GM12878 (cell line): ENCODE measurements around the gene TMEM135.

ENCODE experiments used
- CREB1 ChIP-seq: IDR thresholded peaks from 2 replicates; pipeline ENCODE4 v1.6.1; 2012; ENCODE audit warnings: low read depth, mild to moderate bottlenecking, inconsistent platforms
- CTCF ChIP-seq, 3 experiments: IDR thresholded peaks in 2 of 3; conservative IDR thresholded peaks in 1 of 3; 2 replicates each; pipeline ENCODE4 v1.5.1; 2011; ENCODE audit warnings: low read depth in 3 of 3, low read length in 3 of 3, mild to moderate bottlenecking in 3 of 3, control low read depth in 2 of 3, moderate library complexity in 2 of 3, inconsistent platforms in 1 of 3, mixed read lengths in 1 of 3; ENCODE audit not compliant: control insufficient read depth in 2 of 3, insufficient read depth in 1 of 3; ENCODE audit errors: extremely low read depth in 1 of 3
- GABPA ChIP-seq: IDR thresholded peaks from 2 replicates; pipeline ENCODE4 v1.6.1; 2014; ENCODE audit warnings: antibody characterized with exemption, low read depth, mild to moderate bottlenecking, inconsistent platforms
- IRF4 ChIP-seq: IDR thresholded peaks from 2 replicates; pipeline ENCODE4 v1.6.1; 2011; ENCODE audit warnings: low read depth, low read length
- JUNB ChIP-seq: IDR thresholded peaks from 2 replicates; pipeline ENCODE4 v1.6.1; 2016; ENCODE audit warnings: antibody characterized with exemption, mild to moderate bottlenecking
- MXI1 ChIP-seq: fragments of 150-350 bp; IDR thresholded peaks from 2 replicates; pipeline ENCODE4 v1.6.1; 2011; ENCODE audit warnings: low read depth, mild to moderate bottlenecking, inconsistent platforms, low read length, improper control_type of control experiment
- MYC ChIP-seq: IDR thresholded peaks from 2 replicates; pipeline ENCODE4 v1.6.1; 2011; ENCODE audit warnings: mild to moderate bottlenecking, low read length, moderate library complexity, inconsistent platforms; ENCODE audit not compliant: insufficient read depth, insufficient replicate concordance, insufficient read length, severe bottlenecking
- POLR2A ChIP-seq: IDR thresholded peaks from 2 replicates; pipeline ENCODE4 v1.6.1; 2011; ENCODE audit warnings: low read depth, mild to moderate bottlenecking, low read length
- RFX5 ChIP-seq: IDR thresholded peaks from 2 replicates; pipeline ENCODE4 v1.6.1; 2011; ENCODE audit warnings: low read depth, low read length, improper control_type of control experiment
- SMAD1 ChIP-seq: fragments of 450-650 bp; IDR thresholded peaks from 2 replicates; pipeline ENCODE4 v1.6.1; 2018; ENCODE audit warnings: mild to moderate bottlenecking, low read depth; ENCODE audit not compliant: partially characterized antibody
- SPI1 ChIP-seq: IDR thresholded peaks from 2 replicates; pipeline ENCODE4 v1.6.1; 2011; ENCODE audit warnings: low read depth, mild to moderate bottlenecking, low read length, moderate library complexity, borderline replicate concordance; ENCODE audit not compliant: insufficient read depth
- STAT3 ChIP-seq: IDR thresholded peaks from 2 replicates; pipeline ENCODE4 v1.6.1; 2011; ENCODE audit warnings: low read depth, low read length, improper control_type of control experiment
- ZNF24 ChIP-seq: fragments of 450-650 bp; IDR thresholded peaks from 2 replicates; pipeline ENCODE4 v1.6.1; 2017; ENCODE audit warnings: antibody characterized with exemption, mild to moderate bottlenecking

- TF ChIP-seq IRF4 (no peak), MYC (no peak), CTCF (IDR thresholded peaks at IDR 0.05 in 2 of 3, conservative IDR thresholded peaks at IDR 0.05 in 1 of 3; ENCODE audit: control insufficient read depth in 2 of 3, extremely low read depth in 1 of 3, insufficient read depth in 1 of 3, low read depth in 3 of 3, low read length in 3 of 3) (no peak), CREB1 (no peak), JUNB (no peak), GABPA (no peak), POLR2A (no peak), STAT3 (no peak), MXI1 (no peak), RFX5 (no peak), SPI1 (no peak), ZNF24 (no peak), SMAD1 (no peak)
These were observed 31.7 kb upstream of the TMEM135 start for GRCh38 chr11:87006035-87006434.
